ENCODE measurements around the gene TPCN2. TPM values are rescaled to one million over a fixed set of nuclear protein-coding genes. Genes with fewer than 3 reads are reported as not detected.
A peak's percentile ranks its signal among the peaks of the same experiment; 100 is the strongest.

Gene TPCN2
- total RNA-seq, 4 donors from 2014 or later: 16.8 to 33.8 (median 28.3) TPM

GRCh38 chr11:69048031-69048693 is 570 bp upstream of the TPCN2 start:
- ATAC-seq: no peak
- WGBS, 2 donors (ENCODE audit: low coverage in 1 of 2): 24 to 40% methylated on average over 9 to 10 of the region's 11 CpGs
- H3K9me3 ChIP-seq: no peaks in the 10 kb centered on the region
- H3K36me3 ChIP-seq: no peaks in the 10 kb centered on the region
- H3K4me1 ChIP-seq: peaks cover 0 to 64% (median 26%) of the 10 kb centered on the region in 3 donors
- peak overlapping the region; percentile 37 to 99 (median 99) for H3K27ac ChIP-seq
- TF ChIP-seq EP300 (IDR thresholded peaks at IDR 0.05): no peak
- no peak for TF ChIP-seq POLR2A (IDR thresholded peaks at IDR 0.05)
- TF ChIP-seq POLR2AphosphoS5 (IDR thresholded peaks at IDR 0.05): no peak
- TF ChIP-seq CTCF (IDR thresholded peaks at IDR 0.05): no peak
- H3K4me3 ChIP-seq: peak overlapping the region in 1 of 2 donors; percentile 99
- no peaks in the 10 kb centered on the region for H3K27me3 ChIP-seq

- Histone ChIP-seq H3K36me3 (peaks cover 0 to 12% of the 10 kb centered on the region in 2 donors), H3K4me3 (peak overlapping the region; percentile 83 to 99), H3K27ac (peak overlapping the region; percentile 97 to 99 (median 99)), H3K4me1 (peaks cover 0 to 70% (median 35%) of the 10 kb centered on the region in 3 donors), H3K9me3 (no peaks in the 10 kb centered on the region), H3K27me3 (no peaks in the 10 kb centered on the region)
- 3 to 20% methylated on average over 1 to 6 of the region's 15 CpGs for WGBS, 2 donors (ENCODE audit: low coverage in 1 of 2)
- no peak for ATAC-seq
- TF ChIP-seq POLR2A (IDR thresholded peaks at IDR 0.05): no peak
- no peak for TF ChIP-seq POLR2AphosphoS5 (IDR thresholded peaks at IDR 0.05)
- TF ChIP-seq EP300 (IDR thresholded peaks at IDR 0.05): no peak
- TF ChIP-seq CTCF (IDR thresholded peaks at IDR 0.05): no peak
These were observed 747 bp downstream of the TPCN2 start for GRCh38 chr11:69049490-69049867.

- Histone ChIP-seq H3K4me3 (peak overlapping the region in 1 of 2 donors; percentile 99), H3K27me3 (no peaks in the 10 kb centered on the region), H3K27ac (peak overlapping the region; percentile 97 to 99 (median 99)), H3K36me3 (peaks cover 0 to 25% of the 10 kb centered on the region in 2 donors), H3K4me1 (peaks cover 0 to 76% (median 35%) of the 10 kb centered on the region in 3 donors), H3K9me3 (no peaks in the 10 kb centered on the region)
- TF ChIP-seq POLR2A (IDR thresholded peaks at IDR 0.05) (no peak), POLR2AphosphoS5 (IDR thresholded peaks at IDR 0.05) (no peak), CTCF (IDR thresholded peaks at IDR 0.05) (no peak), EP300 (IDR thresholded peaks at IDR 0.05) (no peak)
- 20 to 79% methylated on average over 1 to 4 of the region's 18 CpGs for WGBS, 2 donors (ENCODE audit: low coverage in 1 of 2)
- ATAC-seq: no peak
These were observed 2.1 kb downstream of the TPCN2 start for GRCh38 chr11:69050592-69051380.

- H3K4me1 ChIP-seq: peaks cover 0 to 85% (median 35%) of the 10 kb centered on the region in 3 donors
These were observed 2.9 kb downstream of the TPCN2 start for GRCh38 chr11:69051381-69052342.

More at GRCh38 chr11:69051381-69052342, 2.9 kb downstream of the TPCN2 start:
- Histone ChIP-seq H3K27ac (peak overlapping the region; percentile 97 to 99 (median 99)), H3K27me3 (no peaks in the 10 kb centered on the region), H3K36me3 (peaks cover 0 to 34% of the 10 kb centered on the region in 2 donors), H3K9me3 (no peaks in the 10 kb centered on the region), H3K4me3 (peak overlapping the region in 1 of 2 donors; percentile 99)
- WGBS, 2 donors (ENCODE audit: low coverage in 1 of 2): 55 to 67% methylated on average over 3 to 4 of the region's 20 CpGs
- ATAC-seq: no peak
- no peak for TF ChIP-seq POLR2AphosphoS5 (IDR thresholded peaks at IDR 0.05)
- no peak for TF ChIP-seq EP300 (IDR thresholded peaks at IDR 0.05)
- TF ChIP-seq CTCF (IDR thresholded peaks at IDR 0.05): no peak
- no peak for TF ChIP-seq POLR2A (IDR thresholded peaks at IDR 0.05)
